Kidney (tissue), 14 donors: ENCODE measurements around the gene ADAMTS6. TPM values are rescaled to one million over a fixed set of nuclear protein-coding genes. Genes with fewer than 3 reads are reported as not detected.

Source experiments
- DNase-seq, 5 donors: peaks; one replicate each; pipeline ENCODE4 v3.0.0-alpha.2; 2013 to 2020
- FAIRE-seq: peaks from 2 replicates; lab custom pipeline; 2012; peaks lifted over from hg19 to GRCh38; lab: Jason Lieb, UNC
- H3K27ac ChIP-seq, 2 donors: one replicate each; pipeline ENCODE4 v1.7.0; 2013; ENCODE audit warnings: low read depth in 2 of 2, low read length in 2 of 2, inconsistent platforms in 1 of 2
- H3K27me3 ChIP-seq: one replicate; pipeline ENCODE4 v1.7.1; 2013; ENCODE audit warnings: low read length, inconsistent platforms; ENCODE audit not compliant: control insufficient read depth, insufficient read depth
- H3K36me3 ChIP-seq, 3 donors: one replicate each; pipeline versions ENCODE4 v1.7.0 to v1.7.1; 2013; ENCODE audit warnings: low read length in 3 of 3, control low read depth in 1 of 3, inconsistent platforms in 1 of 3; ENCODE audit not compliant: insufficient read depth in 3 of 3, control insufficient read depth in 2 of 3
- H3K4me1 ChIP-seq, 3 donors: one replicate each; pipeline versions ENCODE4 v1.7.0 to v1.7.1; 2013; ENCODE audit warnings: low read length in 3 of 3, inconsistent platforms in 1 of 3, low read depth in 1 of 3; ENCODE audit not compliant: control insufficient read depth in 2 of 3, insufficient read depth in 2 of 3
- H3K4me3 ChIP-seq, 3 donors: one replicate each; pipeline versions ENCODE4 v1.7.0 to v1.8.1; 2013; ENCODE audit warnings: low read length in 3 of 3, control low read depth in 1 of 3, inconsistent platforms in 1 of 3
- H3K9ac ChIP-seq, 3 donors: one replicate each; pipeline versions ENCODE4 v1.7.0 to v1.7.1; 2013; ENCODE audit warnings: low read length in 3 of 3, control low read depth in 1 of 3, inconsistent platforms in 1 of 3
- H3K9me3 ChIP-seq, 3 donors: one replicate each; pipeline versions ENCODE4 v1.7.0 to v1.7.1; 2013; ENCODE audit warnings: low read length in 3 of 3, control low read depth in 1 of 3, inconsistent platforms in 1 of 3; ENCODE audit not compliant: control insufficient read depth in 2 of 3, insufficient read depth in 1 of 3
- CTCF ChIP-seq: IDR thresholded peaks from 3 replicates; pipeline ENCODE4 v1.5.1; 2012; ENCODE audit warnings: mild to moderate bottlenecking, moderate library complexity, borderline replicate concordance; ENCODE audit not compliant: insufficient read depth; ENCODE audit errors: extremely low read depth
- intact Hi-C: fragments of 100-400 bp; cut with DNase I; formaldehyde crosslinking; loops from one replicate; pipeline ENCODE4 v1.11.1; 2022
- polyA plus RNA-seq: library from polyadenylated mRNA; stranded (reverse); fragments of 350-450 nt; fragmentation: Illumina TruSeq; extraction: RNeasy Lipid Tissue Mini Kit (QIAGEN cat#74804); gene quantifications from one replicate; pipeline ENCODE4 v1.2.3, GENCODE V29; 2014; ENCODE audit warnings: low read depth, low replicate concordance; ENCODE audit not compliant: insufficient read depth
- total RNA-seq: library from RNA; stranded (reverse); fragmentation: NEBNext Ultra II Directional; extraction: Animal tissue kit (Norgen Biotek cat#: 25700); gene quantifications from one replicate; pipeline ENCODE4 v1.2.1, GENCODE V29; 2021
- donor health status: control.
- donor health status: control.
- donor health status: control.
- donor health status: control.
- donor health status: control.
- donor health status: DM: yes; HTN: yes; CAD: no.
- donor health status: Normal renal cell carcinoma (clear cell type).

ADAMTS6 gene
- total and polyA plus RNA-seq, 2 donors from 2014 or later = 0.32 to 6.7 TPM

GRCh38 chr5:65144136-65144871, 337.4 kb downstream of the ADAMTS6 start:
- Histone ChIP-seq H3K27me3 (no peaks in the 10 kb centered on the region), H3K4me1 (peaks cover 0 to 4% (median 0%) of the 10 kb centered on the region in 3 donors), H3K9ac (no peak overlapping the region), H3K9me3 (no peaks in the 10 kb centered on the region), H3K36me3 (no peaks in the 10 kb centered on the region), H3K4me3 (no peak overlapping the region), H3K27ac (no peak overlapping the region)
- TF ChIP-seq CTCF = no peak
- DNase-seq (no peak), FAIRE-seq (no peak)
- intact Hi-C loops = no loop called here

GRCh38 chr5:65142511-65143011, 339.2 kb downstream of the ADAMTS6 start:
- H3K9ac ChIP-seq = no peak overlapping the region
- H3K27me3 ChIP-seq = no peaks in the 10 kb centered on the region
- intact Hi-C loops = no loop called here
- no peak for TF ChIP-seq CTCF
- no peak overlapping the region for H3K27ac ChIP-seq
- H3K36me3 ChIP-seq = no peaks in the 10 kb centered on the region
- peaks cover 0 to 4% (median 0%) of the 10 kb centered on the region in 3 donors for H3K4me1 ChIP-seq
- H3K9me3 ChIP-seq = no peaks in the 10 kb centered on the region
- peak in 1 of 5 donors; percentile 35 for DNase-seq
- H3K4me3 ChIP-seq = no peak overlapping the region
- no peak for FAIRE-seq

GRCh38 chr5:65142016-65142415, 339.7 kb downstream of the ADAMTS6 start:
- Histone ChIP-seq H3K4me1 (peaks cover 0 to 4% (median 0%) of the 10 kb centered on the region in 3 donors), H3K9ac (no peak overlapping the region), H3K9me3 (no peaks in the 10 kb centered on the region), H3K4me3 (no peak overlapping the region), H3K36me3 (no peaks in the 10 kb centered on the region), H3K27ac (no peak overlapping the region), H3K27me3 (no peaks in the 10 kb centered on the region)
- TF ChIP-seq CTCF = no peak
- intact Hi-C loops = no loop called here
- FAIRE-seq (no peak), DNase-seq (no peak)
